Ishikawa (cell line): ENCODE results near the gene VGLL3.

Experiments used
- EP300 ChIP-seq: IDR thresholded peaks from 2 replicates; pipeline ENCODE4 v1.6.1; 2012; ENCODE audit warnings: borderline replicate concordance
- FOXM1 ChIP-seq: IDR thresholded peaks from 2 replicates; pipeline ENCODE4 v1.6.1; 2012; ENCODE audit warnings: low read depth, borderline replicate concordance
- NFIC ChIP-seq: IDR thresholded peaks from 2 replicates; pipeline ENCODE4 v1.6.1; 2012
- TAF1 ChIP-seq: IDR thresholded peaks from 2 replicates; pipeline ENCODE4 v1.6.1; 2012; ENCODE audit warnings: low read depth, mild to moderate bottlenecking
- YY1 ChIP-seq: IDR thresholded peaks from 2 replicates; pipeline ENCODE4 v1.6.1; 2012; ENCODE audit warnings: low read depth
- TF ChIP-seq, protein P1 (sequence below): IDR thresholded peaks from 2 replicates; pipeline ENCODE4 v1.6.1; 2012; ENCODE audit warnings: low read depth, mild to moderate bottlenecking
- TF ChIP-seq, protein P2 (sequence below): IDR thresholded peaks from 2 replicates; pipeline ENCODE4 v1.6.1; 2012

DNA sequence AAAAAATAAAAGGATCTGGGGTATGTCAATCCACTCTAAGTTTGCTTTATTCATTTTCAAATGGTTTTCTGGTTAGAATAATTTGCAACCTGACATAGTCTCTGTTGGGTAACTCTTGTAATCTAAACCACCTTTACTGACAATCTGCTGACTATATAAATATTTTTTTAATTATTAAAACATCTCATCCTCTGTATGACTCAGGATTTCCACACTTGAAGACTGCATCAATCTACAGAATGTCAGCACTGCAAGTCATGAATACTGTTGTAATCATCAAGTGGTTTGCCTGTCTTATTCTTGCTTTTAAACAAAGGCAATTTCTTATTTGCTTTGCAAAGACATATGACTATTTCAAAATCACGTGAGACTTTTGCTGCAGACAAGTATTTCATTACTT is 42.1 kb downstream of the VGLL3 start:
- no peak for TF ChIP-seq YY1
- TF ChIP-seq TAF1, result no peak
- TF ChIP-seq EP300, result no peak
- TF ChIP-seq FOXM1, result no peak
- no peak for TF ChIP-seq NFIC
- TF ChIP-seq, protein P1, sequence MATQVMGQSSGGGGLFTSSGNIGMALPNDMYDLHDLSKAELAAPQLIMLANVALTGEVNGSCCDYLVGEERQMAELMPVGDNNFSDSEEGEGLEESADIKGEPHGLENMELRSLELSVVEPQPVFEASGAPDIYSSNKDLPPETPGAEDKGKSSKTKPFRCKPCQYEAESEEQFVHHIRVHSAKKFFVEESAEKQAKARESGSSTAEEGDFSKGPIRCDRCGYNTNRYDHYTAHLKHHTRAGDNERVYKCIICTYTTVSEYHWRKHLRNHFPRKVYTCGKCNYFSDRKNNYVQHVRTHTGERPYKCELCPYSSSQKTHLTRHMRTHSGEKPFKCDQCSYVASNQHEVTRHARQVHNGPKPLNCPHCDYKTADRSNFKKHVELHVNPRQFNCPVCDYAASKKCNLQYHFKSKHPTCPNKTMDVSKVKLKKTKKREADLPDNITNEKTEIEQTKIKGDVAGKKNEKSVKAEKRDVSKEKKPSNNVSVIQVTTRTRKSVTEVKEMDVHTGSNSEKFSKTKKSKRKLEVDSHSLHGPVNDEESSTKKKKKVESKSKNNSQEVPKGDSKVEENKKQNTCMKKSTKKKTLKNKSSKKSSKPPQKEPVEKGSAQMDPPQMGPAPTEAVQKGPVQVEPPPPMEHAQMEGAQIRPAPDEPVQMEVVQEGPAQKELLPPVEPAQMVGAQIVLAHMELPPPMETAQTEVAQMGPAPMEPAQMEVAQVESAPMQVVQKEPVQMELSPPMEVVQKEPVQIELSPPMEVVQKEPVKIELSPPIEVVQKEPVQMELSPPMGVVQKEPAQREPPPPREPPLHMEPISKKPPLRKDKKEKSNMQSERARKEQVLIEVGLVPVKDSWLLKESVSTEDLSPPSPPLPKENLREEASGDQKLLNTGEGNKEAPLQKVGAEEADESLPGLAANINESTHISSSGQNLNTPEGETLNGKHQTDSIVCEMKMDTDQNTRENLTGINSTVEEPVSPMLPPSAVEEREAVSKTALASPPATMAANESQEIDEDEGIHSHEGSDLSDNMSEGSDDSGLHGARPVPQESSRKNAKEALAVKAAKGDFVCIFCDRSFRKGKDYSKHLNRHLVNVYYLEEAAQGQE, result no peak
- TF ChIP-seq, protein P2, sequence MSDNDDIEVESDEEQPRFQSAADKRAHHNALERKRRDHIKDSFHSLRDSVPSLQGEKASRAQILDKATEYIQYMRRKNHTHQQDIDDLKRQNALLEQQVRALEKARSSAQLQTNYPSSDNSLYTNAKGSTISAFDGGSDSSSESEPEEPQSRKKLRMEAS, result no peak
